NCI-H460 (cell line): ENCODE measurements around the gene TUBB4B. TPM values are rescaled to one million over a fixed set of nuclear protein-coding genes. Genes with fewer than 3 reads are reported as not detected.

Source experiments
- DNase-seq: peaks from one replicate; pipeline ENCODE4 v3.0.0-alpha.2; 2016; ENCODE audit warnings: low read depth; ENCODE audit errors: extremely low read depth
- total RNA-seq: library from RNA; depleted of rRNA; stranded (reverse); fragments of >200 nt; shearing (Covaris generic); gene quantifications from 2 replicates; pipeline ENCODE4 v1.2.3, GENCODE V29; 2014

The TUBB4B gene
- total RNA-seq, 1 experiment from 2014 or later, result 171 TPM

DNA sequence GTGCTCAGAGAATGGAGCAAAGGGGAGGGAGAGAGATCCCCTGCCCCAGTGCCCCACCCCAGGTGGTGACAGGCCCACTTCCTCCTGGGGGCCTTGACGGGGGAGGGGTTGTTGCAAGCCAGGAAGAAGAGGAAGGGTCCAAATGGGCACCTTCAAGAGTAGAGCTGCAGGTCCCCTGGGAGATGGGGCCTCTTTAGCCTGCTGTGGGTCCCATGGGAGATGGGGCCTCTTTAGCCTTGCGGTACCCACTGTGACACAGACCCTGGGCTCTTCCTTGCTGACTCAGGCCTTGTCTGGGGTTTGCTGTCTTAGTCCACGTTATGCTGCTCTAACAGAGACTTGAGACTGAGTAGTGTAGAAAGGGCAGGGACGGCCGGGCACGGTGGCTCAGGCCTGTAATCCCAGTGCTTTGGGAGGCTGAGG lies 26.9 kb downstream of the TUBB4B start:
- no peak for DNase-seq

GRCh38 chr9:137268538-137269201 lies 27.6 kb downstream of the TUBB4B start:
- no peak for DNase-seq

DNA sequence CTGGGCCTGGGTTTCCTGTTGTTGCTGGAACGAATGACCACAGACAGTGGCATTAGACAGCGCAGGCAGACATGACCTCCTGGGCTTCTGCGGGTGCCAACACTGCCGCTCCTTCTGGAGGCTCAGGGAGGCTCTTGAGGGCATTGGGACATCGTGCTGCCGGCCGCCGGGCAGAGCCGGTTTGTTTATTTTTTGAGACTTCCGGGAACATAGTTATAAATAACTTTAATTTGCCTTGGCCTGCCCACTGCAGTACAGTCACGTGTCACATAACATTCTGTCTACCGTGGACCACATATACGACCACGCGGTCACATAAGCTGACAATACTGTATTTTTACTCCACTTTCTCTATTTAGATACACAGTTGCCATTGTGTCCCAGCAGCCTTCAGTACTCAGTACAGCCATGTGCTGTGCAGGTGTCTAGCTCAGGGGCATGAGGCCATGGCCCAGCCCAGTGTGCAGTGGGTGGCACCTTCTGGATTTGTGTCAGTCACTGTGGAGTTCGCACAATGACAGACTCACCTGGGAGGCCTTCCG lies 28.2 kb downstream of the TUBB4B start:
- DNase-seq, result no peak

- DNase-seq, result no peak
Observed at GRCh38 chr9:137270929-137271695, 30.0 kb downstream of the TUBB4B start.

- DNase-seq, result no peak
Observed at GRCh38 chr9:137271696-137272076, 30.6 kb downstream of the TUBB4B start.

DNA sequence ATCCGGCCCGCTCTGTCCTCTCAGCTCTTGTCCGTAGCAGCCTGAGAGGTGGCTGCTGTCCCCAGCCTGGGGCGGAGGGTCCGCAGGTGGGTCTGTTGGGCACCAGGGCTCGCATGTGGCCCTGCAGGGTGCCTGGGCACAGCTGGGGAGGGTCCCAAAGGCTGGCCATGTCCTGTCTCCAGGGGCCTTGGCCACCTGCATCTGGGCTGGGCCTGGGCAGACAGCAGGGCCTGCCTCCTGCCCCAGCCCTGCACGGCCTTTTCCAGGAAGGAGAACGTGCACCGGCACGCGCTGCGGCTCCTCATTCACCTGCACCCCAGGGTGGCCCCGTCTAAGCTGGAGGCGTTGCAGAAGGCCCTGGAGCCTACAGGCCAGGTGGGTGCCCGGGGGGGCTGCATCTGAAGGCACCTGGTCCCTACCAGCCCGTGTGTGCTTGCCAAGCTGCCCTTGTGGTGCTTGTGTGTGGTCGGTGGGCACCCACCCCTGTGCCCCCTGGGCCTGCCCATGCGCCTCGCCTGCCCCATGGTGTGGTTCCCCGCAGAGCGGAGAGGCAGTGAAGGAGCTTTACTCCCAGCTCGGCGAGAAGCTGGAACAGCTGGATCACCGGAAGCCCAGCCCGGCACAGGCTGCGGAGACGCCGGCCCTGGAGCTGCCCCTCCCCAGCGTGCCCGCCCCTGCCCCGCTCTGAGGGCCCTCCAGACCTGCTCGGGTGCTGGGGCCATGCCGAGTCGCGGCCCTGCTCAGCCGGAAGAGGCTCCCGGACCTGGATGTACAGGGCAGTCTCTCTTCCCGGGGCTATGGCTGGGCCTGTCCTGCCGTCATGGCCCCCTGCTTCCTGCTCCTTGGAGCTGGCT lies 31.4 kb downstream of the TUBB4B start:
- DNase-seq, result no peak

DNA sequence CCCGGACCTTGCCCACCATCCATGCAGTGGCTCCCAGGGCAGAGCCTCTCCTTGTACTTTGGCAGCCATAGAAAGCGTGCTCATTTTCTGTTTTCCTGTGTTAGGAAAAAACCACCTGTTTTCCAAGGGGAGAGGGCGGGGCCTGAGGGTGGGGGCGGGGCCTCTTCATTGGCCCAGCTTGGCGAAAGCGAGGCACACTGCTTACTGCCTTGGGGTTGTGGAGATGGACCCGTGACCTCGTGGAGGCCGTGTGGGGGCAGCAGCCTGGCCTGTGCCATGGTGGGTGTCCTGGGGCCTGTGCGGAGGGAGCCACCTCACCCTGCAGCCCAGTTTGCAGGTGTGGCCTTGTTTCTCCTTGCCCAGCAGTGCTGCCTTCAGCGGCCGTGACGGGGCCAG lies 32.0 kb downstream of the TUBB4B start:
- no peak for DNase-seq

- DNase-seq, result no peak
Observed at GRCh38 chr9:137273611-137274320, 32.7 kb downstream of the TUBB4B start.

- DNase-seq, result no peak
Observed at GRCh38 chr9:137275203-137275587, 34.1 kb downstream of the TUBB4B start.

- no peak for DNase-seq
Observed at GRCh38 chr9:137275588-137276472, 34.7 kb downstream of the TUBB4B start.

GRCh38 chr9:137276473-137277328 lies 35.6 kb downstream of the TUBB4B start:
- peak; percentile 40 for DNase-seq

DNA sequence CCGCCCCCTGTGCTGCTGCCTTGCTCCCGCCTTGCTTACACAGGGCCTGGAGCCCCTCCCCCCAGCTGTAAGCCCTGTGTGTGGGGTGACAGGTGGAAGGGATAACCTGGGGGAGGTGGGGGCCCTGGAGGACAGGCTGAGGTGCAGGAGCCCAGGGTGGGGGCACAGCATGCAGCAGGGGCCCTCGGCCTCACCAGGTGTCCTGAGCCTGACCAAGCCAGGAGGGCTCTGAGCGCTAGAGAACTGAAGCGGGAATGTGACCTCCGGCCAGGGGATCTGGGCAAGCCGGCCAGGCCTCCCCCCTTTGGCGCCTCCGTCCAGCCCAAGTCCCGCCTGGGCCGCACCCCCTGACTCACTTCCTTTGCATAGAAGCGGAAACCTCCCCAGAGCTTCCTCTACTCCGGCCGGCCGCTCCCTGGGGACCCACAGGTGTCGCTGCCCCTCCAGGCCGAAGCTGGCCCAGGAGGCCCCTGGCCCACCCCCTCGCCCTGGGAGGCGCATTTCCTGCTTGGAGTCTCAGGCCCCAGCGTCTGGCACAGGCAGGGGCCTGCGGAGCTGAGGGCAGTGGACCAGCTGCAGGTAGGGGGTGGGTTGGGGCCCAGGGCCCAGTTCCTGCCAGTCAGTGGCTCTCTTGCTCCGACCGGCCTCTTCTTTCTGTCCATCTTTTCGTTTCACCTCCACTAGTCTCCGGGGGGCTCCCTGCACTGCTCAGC lies 36.4 kb downstream of the TUBB4B start, which contains the start of gene TOR4A:
TOR4A (plus strand) TSS at position 398 of the 713 bp plus-strand sequence. CDS start 964 bp downstream, outside the sequence.
- peak; percentile 89 for DNase-seq

DNA sequence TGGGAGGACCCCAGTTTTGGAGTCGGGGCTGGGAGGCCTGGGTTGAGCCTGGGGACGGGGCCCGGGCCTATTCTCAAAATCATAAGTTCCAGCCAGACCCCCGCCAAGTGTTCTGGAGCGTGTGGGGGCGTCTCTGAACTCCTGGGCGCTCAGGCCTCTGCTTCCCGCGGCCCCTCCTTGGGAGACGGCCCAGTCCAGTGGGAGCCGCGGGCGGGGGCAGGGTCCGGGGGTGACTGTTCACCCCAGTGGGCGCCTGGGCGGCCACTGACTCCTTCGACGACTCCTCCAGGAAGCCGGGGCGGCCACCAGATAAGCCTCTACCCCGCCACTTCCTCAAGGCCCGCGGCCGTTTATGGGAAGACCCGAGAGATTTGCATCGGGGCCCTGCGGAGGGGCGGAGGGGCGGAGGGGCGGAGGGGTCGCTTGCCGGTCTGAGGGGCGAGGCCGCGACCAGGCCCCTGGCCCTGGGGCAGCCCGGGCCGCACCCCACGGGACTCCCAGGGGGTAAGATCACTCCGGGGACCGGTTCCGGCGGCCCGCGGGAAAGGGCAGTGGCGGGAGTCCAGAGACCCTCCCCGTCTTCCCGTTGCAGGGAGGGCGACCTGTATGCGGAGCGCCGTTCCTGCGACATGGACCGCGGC lies 37.1 kb downstream of the TUBB4B start:
- DNase-seq, result no peak

- no peak for DNase-seq
Observed at GRCh38 chr9:137278721-137279711, 37.9 kb downstream of the TUBB4B start.

GRCh38 chr9:137279741-137280473 lies 38.8 kb downstream of the TUBB4B start:
- no peak for DNase-seq
